Upper lobe of right lung (tissue), 1 donor: ENCODE results near the gene SCAPER. TPM values are rescaled to one million over a fixed set of nuclear protein-coding genes. Genes with fewer than 3 reads are reported as not detected.
A peak's percentile ranks its signal among the peaks of the same experiment; 100 is the strongest.

Experiments used
- ATAC-seq: fragments of 200-7000 bp; cut with Tn5 transposase; one replicate; pipeline ENCODE4 v1.9.1; 2020; ENCODE audit warnings: mild to moderate bottlenecking, moderate library complexity
- DNase-seq: peaks from one replicate; pipeline ENCODE4 v3.0.0-alpha.2; 2020
- H3K27ac ChIP-seq: fragments of 200-600 bp; one replicate; pipeline ENCODE4 v1.8.0; 2022
- H3K27me3 ChIP-seq: fragments of 200-600 bp; one replicate; pipeline ENCODE4 v1.8.0; 2022; ENCODE audit warnings: mild to moderate bottlenecking
- H3K36me3 ChIP-seq: fragments of 200-600 bp; one replicate; pipeline ENCODE4 v1.8.0; 2022
- H3K4me1 ChIP-seq: fragments of 200-600 bp; one replicate; pipeline ENCODE4 v1.8.0; 2022
- H3K4me3 ChIP-seq: fragments of 200-600 bp; one replicate; pipeline ENCODE4 v1.8.0; 2022; ENCODE audit warnings: mild to moderate bottlenecking
- H3K9me3 ChIP-seq: fragments of 200-600 bp; one replicate; pipeline ENCODE4 v1.8.0; 2022
- CTCF ChIP-seq: fragments of 200-600 bp; IDR thresholded peaks from one replicate; pipeline ENCODE4 v1.8.0; 2022; ENCODE audit warnings: antibody characterized with exemption
- intact Hi-C: fragments of 100-400 bp; cut with DNase I; formaldehyde crosslinking; loops from one replicate; pipeline ENCODE4 v1.11.0; 2022
- long read RNA-seq: library from polyadenylated mRNA; unstranded; transcript quantifications from one replicate; pipeline ENCODE4 v2.0.0, GENCODE V29; 2021
- total RNA-seq: library from RNA; stranded (reverse); fragmentation: NEBNext Ultra II Directional; extraction: Animal tissue kit (Norgen Biotek cat#: 25700); gene quantifications from one replicate; pipeline ENCODE4 v1.2.1, GENCODE V29; 2021
- donor health status: DM: no; HTN: yes; CAD: no; lungs with severe emphysema.

SCAPER gene, protein sequence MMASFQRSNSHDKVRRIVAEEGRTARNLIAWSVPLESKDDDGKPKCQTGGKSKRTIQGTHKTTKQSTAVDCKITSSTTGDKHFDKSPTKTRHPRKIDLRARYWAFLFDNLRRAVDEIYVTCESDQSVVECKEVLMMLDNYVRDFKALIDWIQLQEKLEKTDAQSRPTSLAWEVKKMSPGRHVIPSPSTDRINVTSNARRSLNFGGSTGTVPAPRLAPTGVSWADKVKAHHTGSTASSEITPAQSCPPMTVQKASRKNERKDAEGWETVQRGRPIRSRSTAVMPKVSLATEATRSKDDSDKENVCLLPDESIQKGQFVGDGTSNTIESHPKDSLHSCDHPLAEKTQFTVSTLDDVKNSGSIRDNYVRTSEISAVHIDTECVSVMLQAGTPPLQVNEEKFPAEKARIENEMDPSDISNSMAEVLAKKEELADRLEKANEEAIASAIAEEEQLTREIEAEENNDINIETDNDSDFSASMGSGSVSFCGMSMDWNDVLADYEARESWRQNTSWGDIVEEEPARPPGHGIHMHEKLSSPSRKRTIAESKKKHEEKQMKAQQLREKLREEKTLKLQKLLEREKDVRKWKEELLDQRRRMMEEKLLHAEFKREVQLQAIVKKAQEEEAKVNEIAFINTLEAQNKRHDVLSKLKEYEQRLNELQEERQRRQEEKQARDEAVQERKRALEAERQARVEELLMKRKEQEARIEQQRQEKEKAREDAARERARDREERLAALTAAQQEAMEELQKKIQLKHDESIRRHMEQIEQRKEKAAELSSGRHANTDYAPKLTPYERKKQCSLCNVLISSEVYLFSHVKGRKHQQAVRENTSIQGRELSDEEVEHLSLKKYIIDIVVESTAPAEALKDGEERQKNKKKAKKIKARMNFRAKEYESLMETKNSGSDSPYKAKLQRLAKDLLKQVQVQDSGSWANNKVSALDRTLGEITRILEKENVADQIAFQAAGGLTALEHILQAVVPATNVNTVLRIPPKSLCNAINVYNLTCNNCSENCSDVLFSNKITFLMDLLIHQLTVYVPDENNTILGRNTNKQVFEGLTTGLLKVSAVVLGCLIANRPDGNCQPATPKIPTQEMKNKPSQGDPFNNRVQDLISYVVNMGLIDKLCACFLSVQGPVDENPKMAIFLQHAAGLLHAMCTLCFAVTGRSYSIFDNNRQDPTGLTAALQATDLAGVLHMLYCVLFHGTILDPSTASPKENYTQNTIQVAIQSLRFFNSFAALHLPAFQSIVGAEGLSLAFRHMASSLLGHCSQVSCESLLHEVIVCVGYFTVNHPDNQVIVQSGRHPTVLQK (N-terminal part only)
- 44.3 TPM for total RNA-seq
- long read RNA-seq, partial matches to known transcripts, result 6 of 20 reads
- long read RNA-seq, other reads (novel, unspliced or antisense), result 14 of 20 reads

DNA sequence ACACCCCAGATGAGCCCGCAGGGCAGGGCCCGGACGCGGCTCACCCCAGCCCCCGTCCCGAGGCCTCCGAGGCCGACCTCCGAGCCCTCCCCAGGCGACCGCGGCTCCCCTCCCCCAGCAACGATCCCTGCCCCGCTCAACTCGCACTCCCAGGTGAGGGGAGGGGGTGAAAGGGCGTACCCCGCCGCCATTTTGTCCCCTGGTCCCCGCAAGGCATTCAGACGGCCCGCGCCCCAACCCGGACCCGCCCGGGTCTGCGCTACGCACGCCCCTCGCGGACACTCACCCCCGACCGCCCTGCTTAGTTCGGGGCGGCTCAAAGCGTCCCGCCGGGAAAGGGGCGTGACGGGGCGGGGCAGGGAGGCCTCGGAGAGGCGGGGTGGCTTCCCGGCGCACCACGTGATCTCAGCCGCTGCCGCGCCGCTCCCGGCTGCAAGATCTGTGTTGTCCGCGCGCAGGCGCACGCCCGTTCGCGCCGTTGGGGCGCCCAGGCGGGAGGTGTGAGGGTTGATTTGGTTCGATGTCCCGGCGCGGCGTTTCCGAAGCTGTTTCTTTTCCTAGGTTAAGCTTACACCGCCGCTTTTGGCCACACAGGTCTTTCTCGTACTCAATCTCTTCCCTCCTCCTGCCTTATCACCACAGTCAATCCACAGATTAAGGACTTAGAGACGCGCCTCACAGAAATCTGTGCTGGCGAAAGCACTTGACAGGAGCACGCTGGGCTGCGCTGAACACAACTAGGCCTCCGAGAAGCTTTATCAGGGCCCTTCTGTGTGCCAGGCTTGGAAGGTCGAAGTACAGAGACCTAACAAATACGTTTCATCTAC is at the start of gene SCAPER:
SCAPER (minus strand) TSS at position 328 of the 827 bp plus-strand sequence. CDS start 21,523 bp downstream, outside the sequence.
- peak within 1 kb of the TSS; percentile 89 for H3K4me3 ChIP-seq
- peak; percentile 24 for TF ChIP-seq CTCF
- DNase-seq (peak; percentile 97), ATAC-seq (peak; percentile 97)
- H3K4me1 ChIP-seq, result peaks cover 24% of the 10 kb centered on the region
- no peaks in the 10 kb centered on the region for H3K27me3 ChIP-seq
- H3K27ac ChIP-seq, result peak within 1 kb of the TSS; percentile 91
- H3K36me3 ChIP-seq, result no peaks in the 10 kb centered on the region
- intact Hi-C loops, result no loop called here
- H3K9me3 ChIP-seq, result no peaks in the 10 kb centered on the region

DNA sequence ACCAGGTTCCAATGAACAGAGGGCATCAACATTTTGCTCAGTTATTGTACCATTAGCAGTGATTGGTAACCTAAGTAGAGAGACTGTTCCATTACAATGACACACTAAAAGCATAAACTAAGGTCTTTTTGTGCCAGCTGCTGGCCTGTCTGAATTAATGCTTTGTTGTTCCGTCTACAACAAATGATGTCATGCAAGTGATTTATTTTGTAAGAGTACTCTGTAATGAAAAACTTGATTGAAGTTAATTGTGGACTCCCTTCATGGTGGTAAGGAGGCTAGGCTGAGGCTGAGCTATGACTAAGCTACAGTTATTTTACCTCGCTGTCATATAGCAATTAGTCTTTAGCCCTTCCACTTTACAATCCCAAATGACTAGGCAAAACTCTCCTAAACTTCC is 49.6 kb upstream of the SCAPER start:
- no peak for TF ChIP-seq CTCF
- no peak overlapping the region for H3K27ac ChIP-seq
- no peaks in the 10 kb centered on the region for H3K27me3 ChIP-seq
- H3K4me1 ChIP-seq, result no peaks in the 10 kb centered on the region
- intact Hi-C loops, result no loop called here
- DNase-seq, result no peak
- ATAC-seq, result no peak
- H3K9me3 ChIP-seq, result no peaks in the 10 kb centered on the region
- peaks cover 10% of the 10 kb centered on the region for H3K36me3 ChIP-seq
- H3K4me3 ChIP-seq, result no peak overlapping the region

DNA sequence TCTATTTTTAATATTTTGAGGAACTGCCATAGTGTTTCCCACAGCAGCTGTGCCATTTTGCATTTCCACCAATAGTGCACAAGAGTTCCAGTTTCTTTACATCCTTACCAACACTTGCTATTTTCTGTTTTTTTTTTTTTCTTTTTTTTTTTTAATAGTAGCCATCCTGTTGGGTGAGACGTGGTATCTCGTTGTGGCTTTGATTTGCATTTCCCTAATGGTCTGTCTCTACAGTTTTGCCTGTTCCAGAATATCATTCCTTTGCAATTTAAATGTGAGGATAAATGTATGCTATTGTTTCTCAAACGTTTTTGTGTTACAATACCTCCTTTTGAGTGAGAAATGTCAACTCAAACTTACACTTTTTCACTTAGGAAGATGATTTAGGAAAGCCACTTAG is 48.8 kb upstream of the SCAPER start:
- Histone ChIP-seq H3K27ac (no peak overlapping the region), H3K4me1 (no peaks in the 10 kb centered on the region), H3K36me3 (peaks cover 18% of the 10 kb centered on the region), H3K27me3 (no peaks in the 10 kb centered on the region), H3K9me3 (no peaks in the 10 kb centered on the region), H3K4me3 (no peak overlapping the region)
- DNase-seq (no peak), ATAC-seq (no peak)
- TF ChIP-seq CTCF, result no peak
- intact Hi-C loops, result no loop called here

GRCh38 chr15:76951220-76951619 is 46.1 kb upstream of the SCAPER start:
- no peaks in the 10 kb centered on the region for H3K4me1 ChIP-seq
- no peak overlapping the region for H3K4me3 ChIP-seq
- H3K9me3 ChIP-seq, result no peaks in the 10 kb centered on the region
- TF ChIP-seq CTCF, result no peak
- DNase-seq (no peak), ATAC-seq (no peak)
- no peaks in the 10 kb centered on the region for H3K27me3 ChIP-seq
- intact Hi-C loops, result no loop called here
- H3K27ac ChIP-seq, result no peak overlapping the region
- peaks cover 37% of the 10 kb centered on the region for H3K36me3 ChIP-seq
